Heart left ventricle (tissue), 16 donors: ENCODE results near the gene MEIS2. TPM values are rescaled to one million over a fixed set of nuclear protein-coding genes. Genes with fewer than 3 reads are reported as not detected.

ENCODE experiments used
- ATAC-seq, 4 donors: fragments of 200-7000 bp; cut with Tn5 transposase; one replicate each; pipeline ENCODE4 v1.9.1; 2020 to 2022; ENCODE audit warnings: moderate library complexity in 4 of 4, mild to moderate bottlenecking in 3 of 4, moderate number of reproducible peaks in 1 of 4
- DNase-seq, 5 donors: peaks; one replicate each; pipeline ENCODE4 v3.0.0-alpha.2; 2020
- H3K27ac ChIP-seq, 12 donors: fragments of 200-600 bp; sonication (generic) in 4 of 12; one replicate each; pipeline versions ENCODE4 v1.5.0 to v1.8.0; 2016 to 2022; ENCODE audit warnings: mild to moderate bottlenecking in 2 of 12
- H3K27me3 ChIP-seq, 9 donors: fragments of 200-600 bp; sonication (generic) in 2 of 9; one replicate each; pipeline versions ENCODE4 v1.5.1 to v1.8.0; 2016 to 2022; ENCODE audit warnings: mild to moderate bottlenecking in 3 of 9
- H3K36me3 ChIP-seq, 9 donors: fragments of 200-600 bp; sonication (generic) in 2 of 9; one replicate each; pipeline versions ENCODE4 v1.5.0 to v1.8.0; 2018 to 2022; ENCODE audit warnings: mild to moderate bottlenecking in 2 of 9
- H3K4me1 ChIP-seq, 12 donors: fragments of 200-600 bp; sonication (generic) in 4 of 12; one replicate each; pipeline versions ENCODE4 v1.5.0 to v1.8.0; 2016 to 2022; ENCODE audit warnings: mild to moderate bottlenecking in 3 of 12
- H3K4me3 ChIP-seq, 12 donors: fragments of 200-600 bp; sonication (generic) in 4 of 12; one replicate each; pipeline versions ENCODE4 v1.5.0 to v1.8.0; 2017 to 2022; ENCODE audit warnings: mild to moderate bottlenecking in 9 of 12, moderate library complexity in 4 of 12
- H3K9me3 ChIP-seq, 12 donors: fragments of 200-600 bp; sonication (generic) in 4 of 12; one replicate each; pipeline versions ENCODE4 v1.5.0 to v1.8.0; 2016 to 2022; ENCODE audit warnings: mild to moderate bottlenecking in 1 of 12
- POLR2A ChIP-seq, 2 donors: fragments of 450-650 bp; IDR thresholded peaks; one replicate each; pipeline ENCODE4 v1.6.1; 2017; ENCODE audit warnings: antibody characterized with exemption in 2 of 2, mild to moderate bottlenecking in 2 of 2, moderate library complexity in 2 of 2
- WGBS, 4 donors: extraction: QIAGEN DNeasy Blood & Tissue Kit in 2 of 4; methylation state at CpG; one replicate each; pipeline versions ENCODE4 v1.1.5 to v1.1.7; 2013 to 2018; 5-methylcytosine and 5-hydroxymethylcytosine counted together
- intact Hi-C, 10 donors: fragments of 100-400 bp; cut with DNase I; formaldehyde crosslinking; loops; one replicate each; pipeline versions ENCODE4 v1.11.1 to v1.14.2; 2022
- polyA plus RNA-seq, 2 donors: library from polyadenylated mRNA; stranded (reverse); fragments of 200-250 nt; gene quantifications; one replicate each; pipeline ENCODE4 v1.2.3, GENCODE V29; 2013
- total RNA-seq, 9 donors: library from RNA; depleted of rRNA in 2 of 9; stranded (reverse); fragments of >200 nt in 2 of 9; fragmentation: NEBNext Ultra II Directional in 3 of 9; extraction: Animal tissue kit (Norgen Biotek cat#: 25700) in 3 of 9; gene quantifications; one replicate each; pipeline versions ENCODE4 v1.1.0 to v1.2.4, GENCODE V29; 2016 to 2023
- TF ChIP-seq, protein P1 (sequence below), 12 donors: fragments of 200-600 bp; sonication (generic) in 4 of 12; IDR thresholded peaks; one replicate each; pipeline versions ENCODE4 v1.5.0 to v1.8.0; 2018 to 2022; ENCODE audit warnings: antibody characterized with exemption in 12 of 12, mild to moderate bottlenecking in 5 of 12
- donor health status: ischemic (EF 13 %, LVEDD 7.1; RV severe dilation, severe dysfunction).
- donor health status: healthy with polysubstance abuse.
- donor health status: DM: no; HTN: yes; CAD: no.
- donor health status: DM: no; HTN: no; CAD: no.
- donor health status: ischemic (EF 25% LVEDD 6.9; RV normal size, moderate dysfunction).
- donor health status: ischemic (EF 25% LVEDD 5.7; RV mildly dilated, moderate dysfunction).
- donor health status: healthy.
- donor health status: DM: yes; HTN: yes; CAD: no.
- donor health status: ischemic (EF 35%, LVEDD 5.7; RV mildly dilated, moderate dysfunction).
- donor health status: nonischemic (EF 11% LVEDD 7.7; RV severe dilation, severe dysfunction).
- donor health status: DM: yes; HTN: yes; CAD: no.
- donor health status: PGD.
- donor health status: ischemic (EF 29% LVEDD 5.4; RV normal size, mild dysfunction).
- donor health status: nonischemic (EF 23%, LVEDD 6.1; RV moderate dilation, normal function).

Gene MEIS2
- total and polyA plus RNA-seq, 11 donors = 13.2 to 89.7 (median 49.7) TPM

DNA sequence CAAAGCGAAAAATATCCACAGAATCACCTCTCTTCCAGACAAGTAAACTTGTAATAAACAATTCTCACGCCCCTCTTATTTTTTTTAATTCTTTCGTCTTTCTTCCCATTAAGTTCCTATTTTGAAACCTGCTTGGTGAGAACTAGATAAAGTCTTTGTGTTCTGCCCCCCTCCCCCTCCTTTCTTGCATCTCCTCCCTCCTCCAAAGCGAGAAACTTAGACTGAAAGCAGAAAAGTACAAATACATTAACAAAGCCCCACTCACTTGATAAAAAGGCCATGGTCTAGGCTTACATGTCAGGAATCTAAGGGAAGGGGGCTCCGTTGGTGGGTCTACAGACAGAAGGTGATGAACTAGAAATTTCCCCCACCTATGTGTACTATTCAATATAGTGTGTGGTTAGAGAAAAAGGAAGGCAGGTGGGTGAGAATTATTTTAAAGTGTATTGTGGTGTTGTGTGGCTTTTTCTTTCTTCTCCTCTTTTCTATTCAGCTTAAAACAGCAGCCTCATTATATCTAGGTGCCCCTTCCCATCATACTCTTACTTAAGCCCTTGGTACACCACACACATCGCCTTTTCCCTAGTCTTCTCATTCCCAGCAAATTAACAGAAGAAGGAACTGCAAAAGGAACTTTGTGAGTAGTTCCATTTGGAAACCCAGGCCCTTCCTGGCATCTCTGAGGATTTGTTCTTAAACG is 215.3 kb downstream of the MEIS2 start:
- H3K9me3 ChIP-seq = no peaks in the 10 kb centered on the region
- peaks cover 0 to 31% (median 3%) of the 10 kb centered on the region in 12 donors for H3K4me1 ChIP-seq
- intact Hi-C loops = loop anchor here (5.0 to 10.0 kb wide), 11 partner anchors 217 to 1370 kb away; partner anchors contain the start of gene MEIS2 (in 9 of the 10)
- H3K27me3 ChIP-seq = peaks cover 0 to 94% (median 17%) of the 10 kb centered on the region in 9 donors
- DNase-seq = no peak
- H3K4me3 ChIP-seq = no peak overlapping the region
- no peak for ATAC-seq
- peak overlapping the region in 1 of 12 donors; percentile 79 for H3K27ac ChIP-seq
- TF ChIP-seq, protein P1, sequence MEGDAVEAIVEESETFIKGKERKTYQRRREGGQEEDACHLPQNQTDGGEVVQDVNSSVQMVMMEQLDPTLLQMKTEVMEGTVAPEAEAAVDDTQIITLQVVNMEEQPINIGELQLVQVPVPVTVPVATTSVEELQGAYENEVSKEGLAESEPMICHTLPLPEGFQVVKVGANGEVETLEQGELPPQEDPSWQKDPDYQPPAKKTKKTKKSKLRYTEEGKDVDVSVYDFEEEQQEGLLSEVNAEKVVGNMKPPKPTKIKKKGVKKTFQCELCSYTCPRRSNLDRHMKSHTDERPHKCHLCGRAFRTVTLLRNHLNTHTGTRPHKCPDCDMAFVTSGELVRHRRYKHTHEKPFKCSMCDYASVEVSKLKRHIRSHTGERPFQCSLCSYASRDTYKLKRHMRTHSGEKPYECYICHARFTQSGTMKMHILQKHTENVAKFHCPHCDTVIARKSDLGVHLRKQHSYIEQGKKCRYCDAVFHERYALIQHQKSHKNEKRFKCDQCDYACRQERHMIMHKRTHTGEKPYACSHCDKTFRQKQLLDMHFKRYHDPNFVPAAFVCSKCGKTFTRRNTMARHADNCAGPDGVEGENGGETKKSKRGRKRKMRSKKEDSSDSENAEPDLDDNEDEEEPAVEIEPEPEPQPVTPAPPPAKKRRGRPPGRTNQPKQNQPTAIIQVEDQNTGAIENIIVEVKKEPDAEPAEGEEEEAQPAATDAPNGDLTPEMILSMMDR (IDR thresholded peaks at IDR 0.05) = no peak
- no peak for TF ChIP-seq POLR2A (IDR thresholded peaks at IDR 0.05)
- WGBS, 4 donors = 75 to 83% (median 79%) methylated on average over 7 of the region's 7 CpGs
- no peaks in the 10 kb centered on the region for H3K36me3 ChIP-seq

DNA sequence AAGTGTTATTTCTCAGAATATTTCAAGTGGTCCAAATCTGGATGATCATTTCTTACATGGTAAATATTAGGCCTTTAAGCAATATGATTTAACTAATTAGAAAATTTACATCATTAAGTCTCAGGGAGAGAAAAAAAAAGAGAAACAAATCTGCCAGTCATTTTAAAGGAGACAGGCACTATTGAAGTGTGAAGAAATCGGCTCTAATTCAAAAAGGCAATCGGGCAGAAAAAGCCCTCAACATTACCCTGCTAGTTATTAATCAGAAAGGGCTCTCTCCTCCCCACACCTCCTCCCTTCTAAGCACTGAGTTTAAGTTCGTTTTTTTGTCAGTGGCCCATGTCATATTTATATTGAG is 215.9 kb downstream of the MEIS2 start:
- H3K4me3 ChIP-seq = no peak overlapping the region

DNA sequence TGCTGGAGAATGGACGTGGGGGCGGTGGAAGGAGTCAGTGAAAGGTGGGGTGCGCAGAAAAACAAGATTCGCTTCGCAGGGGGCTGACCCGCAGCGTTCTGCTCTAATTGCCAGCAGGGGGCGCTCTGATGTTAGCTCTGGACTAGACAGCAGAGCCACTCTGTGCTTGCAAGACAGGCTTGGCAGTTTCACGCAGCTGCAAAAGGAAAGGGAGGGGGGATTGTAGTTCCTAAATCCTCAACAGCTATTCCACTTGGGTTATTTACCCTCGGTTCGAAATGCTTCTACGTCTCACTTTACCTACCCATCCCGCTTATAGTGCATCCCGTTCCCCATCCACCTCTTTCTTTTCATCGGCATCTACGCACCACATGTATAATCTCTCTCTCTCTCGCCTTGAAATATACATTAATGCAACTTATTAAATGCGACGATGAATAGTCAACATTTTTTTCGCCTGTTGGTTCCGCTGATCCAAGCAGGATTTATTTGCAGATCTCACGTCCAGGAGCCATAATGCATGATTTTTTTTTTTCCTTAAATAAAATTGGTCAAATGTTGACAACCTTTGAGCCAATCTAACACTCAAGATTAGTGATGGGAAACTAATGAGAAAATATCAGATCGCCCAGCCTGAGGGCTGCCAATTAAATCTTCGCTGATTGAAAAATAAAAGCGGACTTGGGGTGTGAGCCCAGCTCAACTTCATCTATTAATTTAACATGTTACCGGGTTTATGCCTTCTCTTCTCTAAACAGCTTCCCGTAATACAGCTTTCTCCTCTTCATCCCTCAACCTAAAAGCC is 216.4 kb downstream of the MEIS2 start:
- H3K4me1 ChIP-seq = peaks cover 0 to 32% (median 3%) of the 10 kb centered on the region in 12 donors
- DNase-seq = peak; percentile 86 to 92 (median 89)
- H3K36me3 ChIP-seq = no peaks in the 10 kb centered on the region
- WGBS, 4 donors = 17 to 21% (median 20%) methylated on average over 27 of the region's 27 CpGs
- intact Hi-C loops = loop anchor here in 9 of 10 donors (1.0 to 10.0 kb wide), 13 partner anchors 218 to 1369 kb away; partner anchors contain the start of gene MEIS2 (in 8 of the 9)
- H3K9me3 ChIP-seq = no peaks in the 10 kb centered on the region
- H3K27me3 ChIP-seq = peaks cover 0 to 94% (median 20%) of the 10 kb centered on the region in 9 donors
- H3K4me3 ChIP-seq = peak overlapping the region in 11 of 12 donors; percentile 10 to 56 (median 43)
- TF ChIP-seq, protein P1 (IDR thresholded peaks at IDR 0.05) = peak; percentile 73 to 91 (median 82)
- TF ChIP-seq POLR2A (IDR thresholded peaks at IDR 0.05) = no peak
- ATAC-seq = peak; percentile 86 to 91 (median 90)
- H3K27ac ChIP-seq = peak overlapping the region in 1 of 12 donors; percentile 79

More for the DNA sequence above, 215.9 kb downstream of the MEIS2 start:
- no peaks in the 10 kb centered on the region for H3K9me3 ChIP-seq
- DNase-seq (no peak), ATAC-seq (no peak)
- no peaks in the 10 kb centered on the region for H3K36me3 ChIP-seq
- H3K4me1 ChIP-seq = peaks cover 0 to 32% (median 3%) of the 10 kb centered on the region in 12 donors
- TF ChIP-seq POLR2A (IDR thresholded peaks at IDR 0.05) = no peak
- H3K27ac ChIP-seq = peak overlapping the region in 1 of 12 donors; percentile 79
- 60 to 63% (median 61%) methylated on average over 3 of the region's 3 CpGs for WGBS, 4 donors
- H3K27me3 ChIP-seq = peaks cover 0 to 94% (median 20%) of the 10 kb centered on the region in 9 donors
- intact Hi-C loops = loop anchor here in 9 of 10 donors (5.0 to 10.0 kb wide), 11 partner anchors 218 to 1370 kb away; partner anchors contain the start of gene MEIS2 (in 8 of the 9)

DNA sequence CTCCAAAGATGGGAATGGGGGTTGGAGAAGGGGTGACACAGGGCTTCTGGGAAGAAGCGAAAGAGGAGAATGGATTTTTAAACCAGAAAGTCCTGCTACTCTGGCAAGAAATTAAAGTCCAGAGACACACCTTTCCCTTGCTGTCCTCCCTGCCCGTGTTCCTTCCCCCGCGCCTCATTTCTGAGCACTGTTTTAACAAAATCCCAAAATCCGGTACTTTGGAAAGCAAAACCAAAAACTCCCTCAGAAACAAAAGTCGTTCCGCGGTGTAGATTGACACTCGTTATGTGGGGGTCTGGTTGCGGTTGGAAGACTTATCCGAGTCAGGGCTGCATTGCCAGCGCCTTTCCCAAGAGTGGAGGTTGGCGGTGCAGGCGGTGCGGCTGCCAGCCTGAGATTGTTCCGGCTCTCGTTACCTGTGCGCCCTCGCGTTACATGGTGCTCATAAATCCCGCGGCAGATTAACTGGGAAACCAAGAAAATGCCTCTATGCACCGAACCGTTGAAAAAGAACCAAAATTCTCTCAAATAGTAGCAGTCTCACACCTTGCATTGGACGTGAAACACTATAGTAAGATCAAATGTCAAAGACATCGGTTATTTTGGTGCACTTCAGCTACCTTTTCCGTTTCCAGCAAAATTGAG is 217.7 kb downstream of the MEIS2 start:
- TF ChIP-seq, protein P1 (IDR thresholded peaks at IDR 0.05) = no peak
- no peak for TF ChIP-seq POLR2A (IDR thresholded peaks at IDR 0.05)
- WGBS, 4 donors = 19 to 32% (median 27%) methylated on average over 27 of the region's 27 CpGs
- Histone ChIP-seq H3K4me3 (peak overlapping the region in 11 of 12 donors; percentile 3 to 56 (median 29)), H3K27ac (no peak overlapping the region), H3K4me1 (peaks cover 0 to 32% (median 5%) of the 10 kb centered on the region in 12 donors), H3K27me3 (peaks cover 0 to 91% (median 20%) of the 10 kb centered on the region in 9 donors), H3K9me3 (no peaks in the 10 kb centered on the region), H3K36me3 (no peaks in the 10 kb centered on the region)
- DNase-seq = peak in 1 of 5 donors; percentile 58
- intact Hi-C loops = loop anchor here in 9 of 10 donors (1.0 to 10.0 kb wide), 13 partner anchors 220 to 1368 kb away; partner anchors contain the start of gene MEIS2 (in 8 of the 9)
- peak in 1 of 4 donors; percentile 29 for ATAC-seq
